SU-DHL-6 (cell line): ENCODE data around the gene POTEE.
"Not testable (repeated sequence)": the region's sequence is repeated elsewhere in the genome, so short reads cannot be mapped to it uniquely, and the experiment has no call there.

Experiments used
- EZH2phosphoT487 ChIP-seq: fragments of 200-600 bp; sonication (generic), shearing (Covaris generic); conservative IDR thresholded peaks from 2 replicates; pipeline ENCODE4 v1.6.1; 2018; ENCODE audit warnings: mild to moderate bottlenecking, antibody characterized with exemption, low read length, moderate library complexity, mixed read lengths
- TF ChIP-seq, protein P1 (sequence below): fragments of 200-600 bp; sonication (generic); IDR thresholded peaks from one replicate; pipeline ENCODE4 v1.5.1; 2017; ENCODE audit warnings: antibody characterized with exemption, mild to moderate bottlenecking, low read length, moderate library complexity; ENCODE audit not compliant: insufficient read depth, poor library complexity, severe bottlenecking

DNA sequence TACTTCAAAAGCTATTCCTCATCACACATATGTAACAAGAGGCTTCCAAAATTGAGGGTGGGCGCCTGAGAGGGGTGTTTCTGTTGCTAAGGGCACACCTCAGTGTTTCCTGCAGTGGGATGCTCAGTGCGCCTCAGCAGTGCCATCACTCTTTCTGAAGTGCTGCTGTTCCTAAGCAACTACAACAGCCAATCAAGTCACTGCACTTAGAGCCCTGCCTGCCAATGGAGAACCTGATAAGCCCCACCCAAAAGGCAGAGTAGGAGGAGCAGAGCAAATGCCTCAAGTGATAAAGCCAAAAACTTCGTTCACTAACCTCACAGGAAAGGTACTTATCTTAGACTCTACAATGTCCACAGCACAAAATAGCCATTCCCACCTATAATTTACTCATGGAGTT is 15.9 kb upstream of the POTEE start:
- TF ChIP-seq, protein P1, sequence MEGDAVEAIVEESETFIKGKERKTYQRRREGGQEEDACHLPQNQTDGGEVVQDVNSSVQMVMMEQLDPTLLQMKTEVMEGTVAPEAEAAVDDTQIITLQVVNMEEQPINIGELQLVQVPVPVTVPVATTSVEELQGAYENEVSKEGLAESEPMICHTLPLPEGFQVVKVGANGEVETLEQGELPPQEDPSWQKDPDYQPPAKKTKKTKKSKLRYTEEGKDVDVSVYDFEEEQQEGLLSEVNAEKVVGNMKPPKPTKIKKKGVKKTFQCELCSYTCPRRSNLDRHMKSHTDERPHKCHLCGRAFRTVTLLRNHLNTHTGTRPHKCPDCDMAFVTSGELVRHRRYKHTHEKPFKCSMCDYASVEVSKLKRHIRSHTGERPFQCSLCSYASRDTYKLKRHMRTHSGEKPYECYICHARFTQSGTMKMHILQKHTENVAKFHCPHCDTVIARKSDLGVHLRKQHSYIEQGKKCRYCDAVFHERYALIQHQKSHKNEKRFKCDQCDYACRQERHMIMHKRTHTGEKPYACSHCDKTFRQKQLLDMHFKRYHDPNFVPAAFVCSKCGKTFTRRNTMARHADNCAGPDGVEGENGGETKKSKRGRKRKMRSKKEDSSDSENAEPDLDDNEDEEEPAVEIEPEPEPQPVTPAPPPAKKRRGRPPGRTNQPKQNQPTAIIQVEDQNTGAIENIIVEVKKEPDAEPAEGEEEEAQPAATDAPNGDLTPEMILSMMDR: not testable (repeated sequence)
- TF ChIP-seq EZH2phosphoT487: not testable (repeated sequence)
